ENCODE measurements around the gene VAMP7. TPM values are rescaled to one million over a fixed set of nuclear protein-coding genes. Genes with fewer than 3 reads are reported as not detected.
A peak's percentile ranks its signal among the peaks of the same experiment; 100 is the strongest.
"Not testable (repeated sequence)": the region's sequence is repeated elsewhere in the genome, so short reads cannot be mapped to it uniquely, and the experiment has no call there.

The VAMP7 gene
- total RNA-seq (10 to 100 TPM; 30.2 to 32.1 TPM), polyA plus RNA-seq (ENCODE audit: insufficient read depth, low read depth, low replicate concordance) (30.4 TPM)
- long read RNA-seq, donor 1, partial matches to known transcripts = 24 of 28 reads
- long read RNA-seq, donor 1, other reads (novel, unspliced or antisense) = 0 of 28 reads
- long read RNA-seq, donor 2, transcript VAMP7-202 (8 exons, 2,646 nt) = major isoform, 6 of 8 reads
- long read RNA-seq, donor 2, partial matches to known transcripts = 0 of 8 reads
- long read RNA-seq, donor 2, other reads (novel, unspliced or antisense) = 0 of 8 reads

- H3K36me3 ChIP-seq (ENCODE audit: low read depth, missing control alignments) = no peaks in the 10 kb centered on the region
- no peak for TF ChIP-seq POLR2A (IDR thresholded peaks at IDR 0.05)
- no peak for TF ChIP-seq CTCF (IDR thresholded peaks at IDR 0.05)
- peak within 1 kb of the TSS; percentile 15 to 78 for H3K27ac ChIP-seq
- no peaks in the 10 kb centered on the region for H3K4me1 ChIP-seq
- no peaks in the 10 kb centered on the region for H3K27me3 ChIP-seq
- no peaks in the 10 kb centered on the region for H3K9me3 ChIP-seq
- H3K4me3 ChIP-seq = peak within 1 kb of the TSS; percentile 70 to 71
- WGBS, 2 donors = 19 to 27% methylated on average over 23 to 48 of the region's 48 CpGs
- DNase-seq = peak; percentile 94
- intact Hi-C loops (cut with DNase I; ENCODE audit: low total_unique reads) = no loop called here
Observed at GRCh38 chrX:155881158-155881993, at the start of gene VAMP7. VAMP7 (plus strand) TSS chrX:155881345; CDS start chrX:155889467, 8,122 bp downstream.

GRCh38 chrX:155841232-155841631 is 39.9 kb upstream of the VAMP7 start:
- intact Hi-C loops (cut with DNase I; ENCODE audit: low total_unique reads) = no loop called here

GRCh38 chrX:155851786-155852185 is 29.4 kb upstream of the VAMP7 start:
- DNase-seq; H3K27ac ChIP-seq; intact Hi-C loops (cut with DNase I; ENCODE audit: low total_unique reads); H3K36me3 ChIP-seq (ENCODE audit: low read depth, missing control alignments); H3K27me3 ChIP-seq; H3K4me1 ChIP-seq; H3K9me3 ChIP-seq; H3K4me3 ChIP-seq: not testable (repeated sequence)
- WGBS, 2 donors = 72 to 90% methylated on average over 2 of the region's 2 CpGs

More at GRCh38 chrX:155841232-155841631, 39.9 kb upstream of the VAMP7 start:
- WGBS, 2 donors = 70 to 71% methylated on average over 3 of the region's 3 CpGs
- Histone ChIP-seq H3K9me3 (no peaks in the 10 kb centered on the region), H3K4me1 (no peaks in the 10 kb centered on the region), H3K27me3 (no peaks in the 10 kb centered on the region), H3K36me3 (ENCODE audit: low read depth, missing control alignments) (no peaks in the 10 kb centered on the region), H3K4me3 (no peak overlapping the region), H3K27ac (no peak overlapping the region)
- no peak for TF ChIP-seq POLR2A (IDR thresholded peaks at IDR 0.05)
- DNase-seq = no peak

- TF ChIP-seq POLR2A (IDR thresholded peaks at IDR 0.05) (no peak), CTCF (IDR thresholded peaks at IDR 0.05) (no peak)
- no peak overlapping the region for H3K27ac ChIP-seq
- no peak for DNase-seq
- intact Hi-C loops (cut with DNase I; ENCODE audit: low total_unique reads) = no loop called here
- no peaks in the 10 kb centered on the region for H3K36me3 ChIP-seq (ENCODE audit: low read depth, missing control alignments)
- H3K9me3 ChIP-seq = no peaks in the 10 kb centered on the region
- no peaks in the 10 kb centered on the region for H3K27me3 ChIP-seq
- WGBS, 2 donors = 16 to 27% methylated on average over 1 of the region's 1 CpG
- H3K4me1 ChIP-seq = no peaks in the 10 kb centered on the region
- no peak overlapping the region for H3K4me3 ChIP-seq
Observed at GRCh38 chrX:155857561-155857960, 23.6 kb upstream of the VAMP7 start.

- Histone ChIP-seq H3K9me3 (no peaks in the 10 kb centered on the region), H3K27me3 (no peaks in the 10 kb centered on the region), H3K27ac (no peak overlapping the region), H3K4me3 (no peak overlapping the region), H3K4me1 (no peaks in the 10 kb centered on the region), H3K36me3 (ENCODE audit: low read depth, missing control alignments) (no peaks in the 10 kb centered on the region)
- 19 to 39% methylated on average over 1 of the region's 1 CpG for WGBS, 2 donors
- intact Hi-C loops (cut with DNase I; ENCODE audit: low total_unique reads) = no loop called here
- no peak for DNase-seq
- no peak for TF ChIP-seq POLR2A (IDR thresholded peaks at IDR 0.05)
- TF ChIP-seq CTCF (IDR thresholded peaks at IDR 0.05) = no peak
Observed at GRCh38 chrX:155864655-155865054, 16.5 kb upstream of the VAMP7 start.
